B cell (primary cell): ENCODE results near the gene RECK. TPM values are rescaled to one million over a fixed set of nuclear protein-coding genes. Genes with fewer than 3 reads are reported as not detected.
A peak's percentile ranks its signal among the peaks of the same experiment; 100 is the strongest.

ENCODE experiments used
- ATAC-seq: fragments of 200-7000 bp; cut with Tn5 transposase; one replicate; pipeline ENCODE4 v1.10.0; 2021; ENCODE audit warnings: low read depth, mild to moderate bottlenecking, moderate number of reproducible peaks, moderate library complexity
- CTCF ChIA-PET: fragments of 350-600 bp; sonication (Branson Sonifier 250); formaldehyde crosslinking; loops from one replicate; lab custom pipeline; 2021; ENCODE audit warnings: antibody characterized with exemption, inconsistent platforms; lab: Charles Lee
- POLR2A ChIA-PET: fragments of 350-600 bp; sonication (Branson Sonifier 250); formaldehyde crosslinking; loops from one replicate; lab custom pipeline; 2021; ENCODE audit warnings: antibody characterized with exemption; lab: Charles Lee
- DNase-seq: peaks from one replicate; pipeline ENCODE4 v3.0.0; 2013
- H2AFZ ChIP-seq: 2 replicates; pipeline ENCODE4 v1.6.1; 2012; ENCODE audit warnings: mild to moderate bottlenecking, low read depth, low read length; ENCODE audit not compliant: insufficient read depth, poor library complexity, severe bottlenecking
- H3K27ac ChIP-seq, 2 donors: 1 replicate in 1 of 2; 2 replicates in 1 of 2; pipeline ENCODE4 v1.5.1; 2012 to 2013; ENCODE audit warnings: low read length in 2 of 2, mild to moderate bottlenecking in 2 of 2, moderate library complexity in 1 of 2
- H3K27me3 ChIP-seq, 4 experiments: fragments of 200-600 bp in 1 of 4; sonication (generic) in 1 of 4; replicated peaks in 1 of 4; 1 replicate in 2 of 4; 2 replicates in 2 of 4; pipeline versions ENCODE4 v1.6.1 to v1.7.0; 2013 to 2016; ENCODE audit warnings: low read length in 3 of 4, mild to moderate bottlenecking in 2 of 4, mixed read lengths in 1 of 4, moderate library complexity in 1 of 4; ENCODE audit not compliant: insufficient read depth in 4 of 4, control insufficient read depth in 3 of 4; ENCODE audit errors: control extremely low read depth in 1 of 4
- H3K36me3 ChIP-seq, 2 experiments: replicated peaks in 1 of 2; 1 replicate in 1 of 2; 2 replicates in 1 of 2; pipeline versions ENCODE4 v1.6.1 to v1.7.1; 2013; ENCODE audit warnings: low read length in 1 of 2; ENCODE audit not compliant: insufficient read depth in 2 of 2, control insufficient read depth in 1 of 2; ENCODE audit errors: control extremely low read depth in 1 of 2, extremely low read depth in 1 of 2
- H3K4me1 ChIP-seq, 2 donors: fragments of 200-600 bp in 1 of 2; sonication (generic) in 1 of 2; 1 replicate in 1 of 2; 2 replicates in 1 of 2; pipeline versions ENCODE4 v1.5.1 to v1.6.1; 2013 to 2017; ENCODE audit warnings: low read length in 2 of 2; ENCODE audit not compliant: control insufficient read depth in 2 of 2, insufficient read depth in 2 of 2
- H3K4me2 ChIP-seq: replicated peaks from 2 replicates; pipeline ENCODE3; 2012; ENCODE audit warnings: mild to moderate bottlenecking, low read depth, low read length; ENCODE audit not compliant: poor library complexity, severe bottlenecking
- H3K4me3 ChIP-seq, 5 experiments: fragments of 200-600 bp in 1 of 5; sonication (generic) in 1 of 5; 1 replicate in 3 of 5; 2 replicates in 2 of 5; pipeline versions ENCODE4 v1.5.1 to v1.7.0; 2011 to 2016; ENCODE audit warnings: low read length in 4 of 5, mild to moderate bottlenecking in 4 of 5, low read depth in 2 of 5, control low read depth in 1 of 5, moderate library complexity in 1 of 5; ENCODE audit not compliant: insufficient read depth in 1 of 5; ENCODE audit errors: control extremely low read depth in 1 of 5, extremely low read depth in 1 of 5
- H3K79me2 ChIP-seq: fragments of 200-600 bp; sonication (generic); one replicate; pipeline ENCODE4 v1.6.0; 2016; ENCODE audit warnings: low read length; ENCODE audit not compliant: control insufficient read depth, insufficient read depth
- H3K9ac ChIP-seq: fragments of 200-600 bp; sonication (generic); 2 replicates; pipeline ENCODE4 v1.6.1; 2017; ENCODE audit warnings: mild to moderate bottlenecking, low read length, moderate library complexity
- H3K9me3 ChIP-seq, 3 donors: one replicate each; pipeline versions ENCODE4 v1.6.1 to v1.7.1; 2013; ENCODE audit warnings: low read length in 2 of 3; ENCODE audit not compliant: control insufficient read depth in 2 of 3, insufficient read depth in 1 of 3; ENCODE audit errors: control extremely low read depth in 1 of 3
- H4K20me1 ChIP-seq: 2 replicates; pipeline ENCODE4 v1.6.0; 2012; ENCODE audit warnings: mild to moderate bottlenecking, low read length; ENCODE audit not compliant: insufficient read depth, control insufficient read depth, poor library complexity, severe bottlenecking
- H3K27ac Mint-ChIP-seq: one replicate; pipeline ENCODE4 v1.8.0; 2021; ENCODE audit warnings: mixed read lengths
- H3K27me3 Mint-ChIP-seq: one replicate; pipeline ENCODE4 v1.8.0; 2021; ENCODE audit warnings: mixed read lengths
- H3K4me1 Mint-ChIP-seq: one replicate; pipeline ENCODE4 v1.8.0; 2021; ENCODE audit warnings: mixed read lengths
- H3K4me3 Mint-ChIP-seq: one replicate; pipeline ENCODE4 v1.8.0; 2021; ENCODE audit warnings: mixed read lengths
- H3K9me3 Mint-ChIP-seq: one replicate; pipeline ENCODE4 v1.8.0; 2022; ENCODE audit warnings: mixed read lengths; ENCODE audit not compliant: insufficient read depth
- CTCF ChIP-seq: fragments of 200-600 bp; IDR thresholded peaks from one replicate; pipeline ENCODE4 v1.8.0; 2022; ENCODE audit warnings: antibody characterized with exemption, mild to moderate bottlenecking
- EZH2 ChIP-seq: IDR thresholded peaks from 2 replicates; pipeline ENCODE4 v1.6.1; 2012; ENCODE audit warnings: borderline replicate concordance, low read depth, mild to moderate bottlenecking, moderate library complexity, low read length; ENCODE audit not compliant: insufficient read depth, poor library complexity, severe bottlenecking
- WGBS: methylation state at CpG from one replicate; pipeline ENCODE4 v1.1.5; 2013; ENCODE audit warnings: missing lambda C conversion rate; ENCODE audit not compliant: insufficient coverage; 5-methylcytosine and 5-hydroxymethylcytosine counted together
- intact Hi-C: fragments of 100-400 bp; cut with micrococcal nuclease; formaldehyde crosslinking; loops from one replicate; pipeline ENCODE4 v1.10.0; 2022
- polyA minus RNA-seq: library from RNA; depleted of rRNA, polyadenylated mRNA; stranded (reverse); fragments of >200 nt; gene quantifications from 2 replicates; pipeline ENCODE4 v1.2.3, GENCODE V29; 2012
- polyA plus RNA-seq: library from polyadenylated mRNA; depleted of rRNA; stranded (reverse); fragments of >200 nt; gene quantifications from 2 replicates; pipeline ENCODE4 v1.2.3, GENCODE V29; 2012
- total RNA-seq, 2 donors: library from RNA; stranded (reverse); fragments of 120-200 nt in 1 of 2; gene quantifications; 1 replicate in 1 of 2; 2 replicates in 1 of 2; pipeline versions ENCODE4 v1.2.3 to v1.2.4, GENCODE V29; 2013 to 2022

RECK gene
- total RNA-seq, result 7.7 and 7.9 TPM in 2 replicates
- 4.7 TPM for total RNA-seq (2013)
- 4.9 and 5.6 TPM in 2 replicates for polyA plus RNA-seq
- 3.4 and 3.9 TPM in 2 replicates for polyA minus RNA-seq

DNA sequence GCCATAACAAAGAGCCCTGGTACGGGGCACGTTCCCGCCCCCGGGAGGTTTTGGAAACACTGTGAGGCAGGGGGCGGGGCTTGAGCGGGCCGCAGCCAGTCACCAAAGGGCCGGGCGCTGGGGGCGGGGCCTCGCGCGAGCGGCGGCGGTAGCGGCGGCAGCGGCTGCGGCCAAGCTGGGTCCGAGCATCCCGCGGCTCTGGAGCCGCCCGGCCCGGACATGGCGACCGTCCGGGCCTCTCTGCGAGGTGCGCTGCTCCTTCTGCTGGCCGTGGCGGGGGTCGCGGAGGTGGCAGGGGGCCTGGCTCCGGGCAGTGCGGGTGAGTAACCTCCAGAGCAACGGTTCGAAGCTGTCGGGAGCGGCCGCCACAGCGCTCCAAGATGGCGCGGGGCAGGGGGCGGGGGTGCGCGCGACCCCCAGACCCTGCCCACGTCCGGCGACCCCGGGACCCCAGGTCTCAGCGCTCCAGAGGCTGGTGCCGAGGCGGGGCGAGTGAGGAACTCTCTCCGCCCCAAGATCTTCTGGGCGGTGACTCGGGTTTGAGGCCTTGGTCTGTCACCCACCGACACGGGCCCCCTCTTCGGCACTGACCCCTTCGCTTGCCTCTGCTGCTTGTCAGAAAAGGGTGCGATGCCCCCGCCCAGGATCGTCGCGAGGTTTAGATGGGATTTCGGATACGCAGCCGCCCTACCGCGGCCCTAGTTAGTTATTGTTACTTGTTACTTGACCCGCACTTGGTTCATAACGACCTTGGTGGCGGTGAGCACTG is at the start of gene RECK:
RECK (plus strand) TSS at position 134 of the 769 bp plus-strand sequence; CDS start at position 220, 86 bp downstream.
- WGBS, result under 1% methylated on average over 76 of the region's 77 CpGs
- Mint-ChIP-seq H3K27ac (peak within 1 kb of the TSS; percentile 76), H3K27me3 (no peaks in the 10 kb centered on the region), H3K9me3 (no peaks in the 10 kb centered on the region), H3K4me1 (peaks cover 25% of the 10 kb centered on the region), H3K4me3 (peak within 1 kb of the TSS; percentile 88)
- peak; percentile 88 for DNase-seq
- Histone ChIP-seq H3K4me1 (peaks cover 19 to 21% of the 10 kb centered on the region in 2 donors), H3K4me3 (peak within 1 kb of the TSS; percentile 52 to 82 (median 74)), H3K27ac (peak within 1 kb of the TSS in 1 of 2 donors; percentile 55), H3K27me3 (peaks cover 0 to 3% (median 0%) of the 10 kb centered on the region in 4 experiments), H2AFZ (peak within 1 kb of the TSS; percentile 98), H3K36me3 (no peaks in the 10 kb centered on the region), H4K20me1 (no peaks in the 10 kb centered on the region), H3K9ac (peak within 1 kb of the TSS; percentile 89), H3K4me2 (peak within 1 kb of the TSS; percentile 89), H3K9me3 (no peaks in the 10 kb centered on the region), H3K79me2 (peaks cover 16% of the 10 kb centered on the region)
- peak; percentile 98 for ATAC-seq
- ChIA-PET CTCF (interaction anchor here (1.5 to 3.4 kb wide), 3 partner anchors 13 to 66 kb away, joined by 5 to 18 read pairs (median 18); no protein-coding TSS in a partner anchor), POLR2A (interaction anchor here (0.9 kb wide), 2 partner anchors 29 to 154 kb away, joined by 3 to 5 read pairs; partner anchors contain the start of gene CLTA)
- intact Hi-C loops, result loop anchor here (1.0 to 10.0 kb wide), 4 partner anchors 56 to 922 kb away; partner anchors contain the start of genes ATOSB, CCIN and CLTA
- TF ChIP-seq EZH2 (no peak), CTCF (no peak)

GRCh38 chr9:35990155-35990554 is 46.6 kb upstream of the RECK start:
- H3K9me3 ChIP-seq, result no peaks in the 10 kb centered on the region
- DNase-seq, result no peak
- intact Hi-C loops, result no loop called here
- ATAC-seq, result no peak
- H4K20me1 ChIP-seq, result no peaks in the 10 kb centered on the region
- no peak overlapping the region for H3K27ac Mint-ChIP-seq
- H3K4me2 ChIP-seq, result no peak overlapping the region
- no peak overlapping the region for H3K4me3 ChIP-seq
- ChIA-PET CTCF (no interaction called here), POLR2A (no interaction called here)
- H3K4me1 Mint-ChIP-seq, result no peaks in the 10 kb centered on the region
- H3K4me3 Mint-ChIP-seq, result no peak overlapping the region
- no peak overlapping the region for H3K9ac ChIP-seq
- no peaks in the 10 kb centered on the region for H3K4me1 ChIP-seq
- H3K9me3 Mint-ChIP-seq, result peaks cover 2% of the 10 kb centered on the region
- peaks cover 0 to 8% (median 1%) of the 10 kb centered on the region in 4 experiments for H3K27me3 ChIP-seq
- H3K36me3 ChIP-seq, result no peaks in the 10 kb centered on the region
- no peak overlapping the region for H2AFZ ChIP-seq
- TF ChIP-seq EZH2 (no peak), CTCF (no peak)
- H3K27me3 Mint-ChIP-seq, result peaks cover 54% of the 10 kb centered on the region
- H3K27ac ChIP-seq, result no peak overlapping the region
- H3K79me2 ChIP-seq, result no peaks in the 10 kb centered on the region
- WGBS, result 100% methylated on average over 2 of the region's 3 CpGs
